Pulmonary artery endothelial cell (primary cell): ENCODE data around the gene CEPT1. TPM values are rescaled to one million over a fixed set of nuclear protein-coding genes. Genes with fewer than 3 reads are reported as not detected.

Experiments
- DNase-seq: peaks from one replicate; pipeline ENCODE4 v3.0.0-alpha.2; 2011; ENCODE audit warnings: low read depth, low spot score
- total RNA-seq: library from RNA; depleted of rRNA; stranded (reverse); fragments of >200 nt; gene quantifications from 2 replicates; pipeline ENCODE4 v1.2.3, GENCODE V29; 2014

The CEPT1 gene
- total RNA-seq, 1 donor from 2014 or later, result 30.5 TPM

GRCh38 chr1:111227434-111227833, 87.4 kb downstream of the CEPT1 start, which contains the start of gene CHI3L2:
TSS of gene CHI3L2 (plus strand) at chr1:111227713. CDS start at chr1:111227730, 17 bp downstream.
- DNase-seq, result no peak

- no peak for DNase-seq
These were observed 88.1 kb downstream of the CEPT1 start for GRCh38 chr1:111227851-111228747.

- DNase-seq, result no peak
These were observed 88.7 kb downstream of the CEPT1 start for GRCh38 chr1:111228748-111229126.

- DNase-seq, result no peak
These were observed 92.1 kb downstream of the CEPT1 start for GRCh38 chr1:111232134-111232533.

GRCh38 chr1:111234258-111234657, 94.2 kb downstream of the CEPT1 start:
- DNase-seq, result no peak

Other genes with a start within 250 kb of the CEPT1 start
- 12.5 and 15.4 TPM in 2 replicates for gene LRIF1, start 176.3 kb upstream of the CEPT1 start, total RNA-seq
- 25.5 and 66.1 TPM in 2 replicates for gene DRAM2, start 130 bp upstream of the CEPT1 start, total RNA-seq
- gene DENND2D, start 60.4 kb downstream of the CEPT1 start, total RNA-seq, result 0.86 and 1.3 TPM in 2 replicates
- gene CHI3L2, start 87.5 kb downstream of the CEPT1 start, total RNA-seq, result not detected in 2 replicates
- gene CHIA, start 150.6 kb downstream of the CEPT1 start, total RNA-seq, result not detected in 2 replicates